ENCODE results near the gene PFDN2.

GRCh38 chr1:161092621-161093028, 25.2 kb downstream of the PFDN2 start:
- TF ChIP-seq CTCF (conservative IDR thresholded peaks at IDR 0.05; ENCODE audit: low read depth, low read length) (no peak), MAZ (IDR thresholded peaks at IDR 0.05; ENCODE audit: borderline replicate concordance, low read depth, low read length) (no peak), POLR2A (IDR thresholded peaks at IDR 0.05; ENCODE audit: low read depth, low read length) (no peak), BHLHE40 (IDR thresholded peaks at IDR 0.05; ENCODE audit: low read depth, low read length) (no peak), CEBPB (IDR thresholded peaks at IDR 0.05; ENCODE audit: low read depth, low read length) (no peak), NFE2L2 (IDR thresholded peaks at IDR 0.05; ENCODE audit: low read depth, low read length) (no peak)
